ELR (cell line): ENCODE results near the gene DMAC2.
"Not testable (repeated sequence)": the region's sequence is repeated elsewhere in the genome, so short reads cannot be mapped to it uniquely, and the experiment has no call there.

Experiments
- DNase-seq: peaks from one replicate; pipeline ENCODE4 v3.0.0-alpha.2; 2015; ENCODE audit warnings: low read depth

Gene DMAC2

DNA sequence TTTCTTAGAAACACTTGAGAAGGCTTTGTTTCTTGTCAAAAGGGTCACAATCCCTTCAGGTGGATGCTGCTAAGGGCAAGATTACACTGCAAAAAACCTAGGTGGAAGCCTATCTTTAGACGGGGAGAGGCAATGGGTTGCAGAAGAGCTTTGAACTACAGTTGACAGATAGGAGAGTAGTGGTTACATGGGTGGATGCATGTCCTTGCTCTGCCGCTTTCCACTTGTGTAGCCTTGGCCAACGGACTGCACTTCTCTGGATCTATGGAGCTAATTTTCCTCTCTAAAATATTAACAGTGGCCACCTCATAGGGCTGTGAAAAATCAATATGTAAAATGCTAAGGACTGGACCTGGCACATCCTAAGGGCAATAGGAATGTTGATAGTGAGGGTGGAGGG is 41.1 kb downstream of the DMAC2 start:
- DNase-seq, result no peak

DNA sequence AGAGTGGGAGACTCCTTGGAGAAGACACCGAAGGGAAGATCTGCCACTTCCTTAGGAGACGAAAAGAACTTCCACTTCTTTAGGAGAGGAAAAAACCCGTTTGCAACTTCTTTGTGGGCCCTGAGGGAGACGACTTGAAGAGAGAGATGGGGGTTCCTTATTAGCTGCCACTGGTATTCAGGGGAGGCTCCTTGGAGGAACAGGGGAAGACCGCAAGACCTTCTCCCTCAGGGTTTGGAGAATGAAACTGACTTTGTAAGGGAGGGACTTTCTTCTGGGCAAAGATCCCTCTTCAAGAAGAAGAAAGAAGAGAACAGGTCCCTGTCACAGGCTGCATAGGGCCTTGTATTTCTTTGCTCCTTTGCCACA is 41.7 kb downstream of the DMAC2 start:
- peak; percentile 38 for DNase-seq

DNA sequence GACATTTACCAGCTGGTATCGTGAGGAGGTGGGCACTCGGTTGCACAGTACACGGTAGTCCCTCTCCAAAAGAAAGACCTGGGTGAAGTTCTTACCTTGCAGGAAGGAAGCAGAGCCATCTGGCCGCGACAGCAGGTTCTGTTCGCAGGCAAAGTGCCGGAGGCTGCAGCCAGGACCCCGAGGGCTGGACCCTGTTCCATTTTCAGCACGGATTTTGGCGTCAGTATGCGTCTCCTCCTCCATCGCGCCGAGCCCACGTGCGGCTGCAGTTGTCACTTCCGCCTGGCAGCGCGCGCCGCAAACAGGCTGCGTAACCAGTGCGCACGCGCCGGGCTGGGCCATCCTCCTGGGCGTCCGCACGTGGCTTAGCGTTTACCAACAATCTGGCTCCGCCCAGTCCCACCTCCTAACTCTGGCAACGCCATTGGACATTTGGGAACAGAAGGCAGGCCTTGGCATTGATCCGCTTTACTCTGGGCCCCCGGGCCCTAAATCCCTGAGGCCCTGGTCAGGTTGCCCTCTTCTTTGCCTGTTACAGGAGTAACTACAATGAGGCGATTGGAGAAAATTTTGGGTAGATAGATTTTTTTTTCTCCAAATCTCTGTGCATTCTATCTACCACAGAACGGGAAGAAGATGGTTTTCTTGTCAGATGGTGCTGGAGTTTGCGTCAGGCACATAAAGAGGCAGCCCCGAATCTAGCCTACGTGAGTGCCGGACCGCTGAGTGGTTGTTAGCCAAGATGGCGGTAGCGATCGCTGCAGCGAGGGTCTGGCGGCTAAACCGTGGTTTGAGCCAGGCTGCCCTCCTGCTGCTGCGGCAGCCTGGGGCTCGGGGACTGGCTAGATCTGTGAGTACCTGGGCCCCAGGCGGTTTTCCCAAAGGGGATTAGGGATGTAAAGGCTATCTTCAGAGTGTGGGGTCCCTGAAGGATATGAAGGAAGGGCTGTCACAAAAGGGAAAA is 42.3 kb downstream of the DMAC2 start, which contains the start of the genes BCKDHA and EXOSC5:
Gene BCKDHA, plus strand, starts transcription at position 733 of the 964 bp plus-strand sequence. Its CDS starts 10 bp downstream, at position 743.
Gene EXOSC5, minus strand, starts transcription at position 274 of the 964 bp plus-strand sequence. Its CDS starts 31 bp downstream, at position 243.
- peak; percentile 100 for DNase-seq

DNA sequence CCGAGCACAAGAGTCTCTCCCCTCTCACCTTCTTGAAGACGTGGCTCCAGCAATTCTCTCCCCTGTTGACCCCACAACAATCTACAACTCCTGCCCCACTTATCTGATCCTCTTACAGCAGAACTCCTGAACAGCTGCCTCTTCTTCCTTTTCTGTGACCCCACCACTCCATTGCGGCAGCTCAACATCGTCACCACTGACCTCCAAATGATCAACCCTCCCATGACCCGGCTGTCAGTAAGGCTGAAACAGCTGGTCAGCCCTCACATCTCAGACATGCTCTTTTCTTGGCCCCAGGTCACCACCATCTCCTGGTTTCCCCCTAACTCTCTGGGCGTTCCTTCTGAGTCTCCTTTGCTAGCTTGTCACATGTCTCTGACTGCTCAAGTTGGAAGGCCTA is 44.4 kb downstream of the DMAC2 start:
- no peak for DNase-seq

DNA sequence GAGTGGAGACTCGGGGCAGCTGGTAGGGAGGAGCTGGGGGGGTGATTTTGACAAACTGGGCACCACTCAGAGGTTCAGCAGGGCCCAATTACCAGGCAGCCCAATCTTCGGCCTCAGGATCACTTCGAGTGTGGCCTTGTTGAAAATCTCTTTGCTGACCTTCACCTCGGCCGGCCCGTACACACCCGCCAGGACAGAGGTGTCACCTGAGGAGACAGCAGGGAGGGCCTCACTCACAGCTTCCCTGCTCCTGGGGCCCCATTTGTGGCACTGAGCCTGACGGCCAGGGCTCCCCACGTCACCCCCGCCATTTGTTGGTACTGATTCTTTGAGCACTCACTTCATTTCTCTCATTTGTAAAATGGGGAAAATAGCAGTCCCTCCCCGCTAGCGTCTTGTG is 46.9 kb downstream of the DMAC2 start:
- no peak for DNase-seq

DNA sequence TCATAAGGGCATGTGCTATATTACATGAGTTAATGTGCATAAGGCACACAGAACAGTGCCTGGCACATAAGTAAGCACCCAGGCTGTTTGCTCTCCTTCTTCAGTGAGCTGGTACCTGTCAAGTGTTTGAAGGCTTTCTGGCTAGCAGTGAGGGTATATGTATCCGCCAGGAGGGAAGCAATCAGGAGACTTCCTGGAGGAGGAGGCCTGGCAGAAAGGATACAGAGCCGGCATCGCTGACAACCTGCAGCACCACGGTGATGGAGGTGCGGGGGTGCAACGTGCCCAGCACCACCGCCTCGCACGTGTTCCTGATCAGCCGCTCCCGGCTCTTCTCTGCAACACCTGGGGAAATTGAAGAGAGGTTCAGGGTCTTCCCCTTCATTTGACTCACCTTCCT is 48.1 kb downstream of the DMAC2 start:
- DNase-seq, result no peak

DNA sequence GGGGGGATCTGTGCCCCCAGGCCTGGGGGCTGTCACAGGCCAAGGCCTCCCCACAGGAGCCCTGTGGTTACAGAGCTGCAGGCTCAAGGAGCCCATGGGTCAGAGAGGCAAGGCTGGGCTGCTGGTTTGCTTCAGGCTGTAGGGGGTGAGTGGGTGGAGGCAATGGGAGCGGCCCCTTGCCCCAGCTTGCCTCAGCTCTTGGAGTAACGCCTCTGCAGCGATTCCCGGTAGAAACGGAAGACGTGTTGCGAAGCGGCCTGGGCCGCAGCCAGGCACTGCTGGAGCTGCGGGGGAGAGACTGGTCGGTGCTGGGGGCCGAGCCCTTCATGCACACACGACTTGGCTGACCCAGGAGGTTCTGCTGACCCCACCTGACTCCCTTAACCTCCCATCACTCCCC is 53.3 kb downstream of the DMAC2 start:
- DNase-seq, result no peak

DNA sequence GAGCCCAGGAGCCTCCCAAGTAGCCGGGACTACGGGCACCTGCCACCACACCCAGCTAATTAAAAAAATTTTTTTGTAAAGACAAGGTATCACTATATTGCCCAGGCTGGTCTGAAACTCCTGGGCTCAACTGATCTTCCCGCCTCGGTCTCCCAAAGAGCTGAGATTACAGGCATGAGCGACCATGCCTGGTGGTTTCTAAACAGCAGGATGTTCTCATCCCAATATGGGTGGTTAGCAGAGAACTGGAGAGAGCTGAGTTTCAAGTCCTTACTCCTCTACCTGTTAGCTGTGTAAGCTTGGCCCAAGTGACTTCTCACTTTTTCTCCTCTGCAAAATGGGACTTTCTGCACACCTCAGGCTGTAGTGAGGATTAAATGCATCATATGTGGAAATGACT is 55.4 kb downstream of the DMAC2 start:
- DNase-seq, result no peak

DNA sequence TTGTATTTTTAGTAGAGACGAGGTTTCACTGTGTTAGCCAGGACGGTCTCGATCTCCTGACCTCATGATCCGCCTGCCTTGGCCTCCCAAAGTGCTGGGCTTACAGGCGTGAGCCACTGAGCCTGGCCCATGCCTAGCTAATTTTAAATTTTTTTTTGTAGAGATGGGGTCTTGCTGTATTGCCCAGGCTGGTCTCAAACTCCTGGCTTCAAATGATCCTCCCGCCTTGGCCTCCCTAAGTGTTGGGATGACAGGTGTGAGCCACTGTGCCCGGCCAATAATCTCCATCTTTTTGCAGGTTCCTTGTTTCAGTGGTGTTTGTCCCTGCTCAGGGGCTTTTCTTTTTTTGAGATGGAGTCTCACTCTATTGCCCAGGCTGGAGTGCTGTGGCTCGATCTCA is 58.2 kb downstream of the DMAC2 start:
- DNase-seq, result not testable (repeated sequence)
